Lower lobe of right lung (tissue), 2 donors: ENCODE results near the gene MPPED1. TPM values are rescaled to one million over a fixed set of nuclear protein-coding genes. Genes with fewer than 3 reads are reported as not detected.

ENCODE experiments used
- ATAC-seq, 2 donors: fragments of 200-7000 bp; cut with Tn5 transposase; one replicate each; pipeline ENCODE4 v1.9.1; 2020 to 2022; ENCODE audit warnings: mild to moderate bottlenecking in 2 of 2, moderate library complexity in 2 of 2
- DNase-seq: peaks from one replicate; pipeline ENCODE4 v3.0.0-alpha.2; 2020
- H3K27ac ChIP-seq: fragments of 200-600 bp; one replicate; pipeline ENCODE4 v1.8.0; 2022
- H3K27me3 ChIP-seq: fragments of 200-600 bp; one replicate; pipeline ENCODE4 v1.8.0; 2022; ENCODE audit warnings: low read depth
- H3K36me3 ChIP-seq: fragments of 200-600 bp; one replicate; pipeline ENCODE4 v1.8.0; 2022; ENCODE audit warnings: mild to moderate bottlenecking
- H3K4me1 ChIP-seq: fragments of 200-600 bp; one replicate; pipeline ENCODE4 v1.8.0; 2022
- H3K4me3 ChIP-seq: fragments of 200-600 bp; one replicate; pipeline ENCODE4 v1.8.0; 2022; ENCODE audit warnings: mild to moderate bottlenecking
- H3K9me3 ChIP-seq: fragments of 200-600 bp; one replicate; pipeline ENCODE4 v1.8.0; 2022
- CTCF ChIP-seq: fragments of 200-600 bp; IDR thresholded peaks from one replicate; pipeline ENCODE4 v1.8.0; 2022; ENCODE audit warnings: antibody characterized with exemption, mild to moderate bottlenecking
- intact Hi-C: fragments of 100-400 bp; cut with DNase I; formaldehyde crosslinking; loops from one replicate; pipeline ENCODE4 v1.11.0; 2022
- total RNA-seq: library from RNA; stranded (reverse); fragmentation: NEBNext Ultra II Directional; extraction: Animal tissue kit (Norgen Biotek cat#: 25700); gene quantifications from one replicate; pipeline ENCODE4 v1.2.1, GENCODE V29; 2021
- donor health status: DM: no; HTN: yes; CAD: no; lungs with severe emphysema.

MPPED1 gene
- total RNA-seq, 1 donor from 2014 or later = not detected

- TF ChIP-seq CTCF = no peak
- H3K27ac ChIP-seq = no peak overlapping the region
- intact Hi-C loops = no loop called here
- ATAC-seq (no peak), DNase-seq (peak; percentile 29)
- H3K27me3 ChIP-seq = peaks cover 40% of the 10 kb centered on the region
- no peak overlapping the region for H3K4me3 ChIP-seq
- no peaks in the 10 kb centered on the region for H3K9me3 ChIP-seq
- H3K4me1 ChIP-seq = no peaks in the 10 kb centered on the region
- H3K36me3 ChIP-seq = no peaks in the 10 kb centered on the region
These were observed 4.2 kb upstream of the MPPED1 start for GRCh38 chr22:43407591-43407990.

- no peak for TF ChIP-seq CTCF
- Histone ChIP-seq H3K9me3 (no peaks in the 10 kb centered on the region), H3K36me3 (no peaks in the 10 kb centered on the region), H3K27ac (no peak overlapping the region), H3K4me1 (no peaks in the 10 kb centered on the region), H3K27me3 (peaks cover 44% of the 10 kb centered on the region), H3K4me3 (no peak overlapping the region)
- DNase-seq = peak; percentile 1
- intact Hi-C loops = no loop called here
- ATAC-seq = no peak
These were observed 3.8 kb upstream of the MPPED1 start for GRCh38 chr22:43408009-43408408.

- no peak overlapping the region for H3K4me3 ChIP-seq
- H3K4me1 ChIP-seq = no peaks in the 10 kb centered on the region
- no peak overlapping the region for H3K27ac ChIP-seq
- no peak for TF ChIP-seq CTCF
- no peaks in the 10 kb centered on the region for H3K36me3 ChIP-seq
- ATAC-seq = no peak
- intact Hi-C loops = no loop called here
- no peaks in the 10 kb centered on the region for H3K9me3 ChIP-seq
- peaks cover 54% of the 10 kb centered on the region for H3K27me3 ChIP-seq
- DNase-seq = no peak
These were observed 2.8 kb upstream of the MPPED1 start for GRCh38 chr22:43409046-43409445.

GRCh38 chr22:43409800-43410199 lies 2.0 kb upstream of the MPPED1 start:
- intact Hi-C loops = no loop called here
- Histone ChIP-seq H3K36me3 (no peaks in the 10 kb centered on the region), H3K9me3 (no peaks in the 10 kb centered on the region), H3K27ac (no peak overlapping the region), H3K4me1 (no peaks in the 10 kb centered on the region), H3K27me3 (peaks cover 62% of the 10 kb centered on the region), H3K4me3 (no peak overlapping the region)
- no peak for TF ChIP-seq CTCF
- DNase-seq (peak; percentile 40), ATAC-seq (no peak)

- DNase-seq (peak; percentile 36), ATAC-seq (no peak)
- Histone ChIP-seq H3K4me1 (no peaks in the 10 kb centered on the region), H3K36me3 (no peaks in the 10 kb centered on the region), H3K4me3 (no peak overlapping the region), H3K9me3 (no peaks in the 10 kb centered on the region), H3K27me3 (peaks cover 67% of the 10 kb centered on the region), H3K27ac (no peak overlapping the region)
- TF ChIP-seq CTCF = no peak
- intact Hi-C loops = no loop called here
These were observed 560 bp upstream of the MPPED1 start for GRCh38 chr22:43411040-43411868.
